Fibroblast of lung (primary cell): Measurements from ENCODE around the gene CHRNA5. TPM values are rescaled to one million over a fixed set of nuclear protein-coding genes. Genes with fewer than 3 reads are reported as not detected.

Experiments used
- DNase-seq, 2 donors: peaks; one replicate each; pipeline versions ENCODE4 v3.0.0 to v3.0.0-alpha.2; 2010; ENCODE audit warnings: low read depth in 2 of 2
- H2AFZ ChIP-seq: 2 replicates; pipeline ENCODE4 v1.5.1; 2012; ENCODE audit warnings: low read length, control low read depth, inconsistent platforms
- H3K27ac ChIP-seq: 2 replicates; pipeline ENCODE4 v1.5.1; 2011; ENCODE audit warnings: low read length, control low read depth; ENCODE audit not compliant: insufficient read depth
- H3K27me3 ChIP-seq: 2 replicates; pipeline ENCODE4 v1.5.1; 2011; ENCODE audit warnings: mild to moderate bottlenecking, low read length; ENCODE audit not compliant: control insufficient read depth, insufficient read depth
- H3K36me3 ChIP-seq: 2 replicates; pipeline ENCODE4 v1.5.1; 2011; ENCODE audit warnings: low read length; ENCODE audit not compliant: control insufficient read depth, insufficient read depth
- H3K4me1 ChIP-seq: 2 replicates; pipeline ENCODE4 v1.5.1; 2011; ENCODE audit warnings: low read length; ENCODE audit not compliant: control insufficient read depth, insufficient read depth; ENCODE audit errors: extremely low read depth
- H3K4me2 ChIP-seq: 2 replicates; pipeline ENCODE4 v1.5.1; 2011; ENCODE audit warnings: low read length, control low read depth; ENCODE audit not compliant: insufficient read depth; ENCODE audit errors: extremely low read depth
- H3K4me3 ChIP-seq, 4 experiments: fragments of 200-600 bp in 1 of 4; sonication (generic) in 1 of 4; replicated peaks in 1 of 4; 2 replicates each; pipeline ENCODE4 v1.5.1; 2011 to 2016; ENCODE audit warnings: low read length in 4 of 4, low read depth in 3 of 4, mild to moderate bottlenecking in 3 of 4, control low read depth in 2 of 4, inconsistent platforms in 1 of 4, mixed read lengths in 1 of 4; ENCODE audit not compliant: insufficient read depth in 1 of 4; ENCODE audit errors: control extremely low read depth in 1 of 4
- H3K79me2 ChIP-seq: 2 replicates; pipeline ENCODE4 v1.5.1; 2012; ENCODE audit warnings: mild to moderate bottlenecking, low read length, inconsistent platforms; ENCODE audit not compliant: control insufficient read depth, insufficient read depth
- H3K9ac ChIP-seq: 2 replicates; pipeline ENCODE4 v1.5.1; 2011; ENCODE audit warnings: mild to moderate bottlenecking, low read length, control low read depth; ENCODE audit not compliant: insufficient read depth
- H3K9me3 ChIP-seq: 2 replicates; pipeline ENCODE4 v1.5.1; 2012; ENCODE audit warnings: low read depth, low read length; ENCODE audit not compliant: control insufficient read depth, insufficient read depth
- H4K20me1 ChIP-seq: 2 replicates; pipeline ENCODE4 v1.5.1; 2011; ENCODE audit warnings: low read length; ENCODE audit not compliant: control insufficient read depth, insufficient read depth; ENCODE audit errors: extremely low read depth
- EZH2 ChIP-seq: IDR thresholded peaks from 2 replicates; pipeline ENCODE4 v1.5.1; 2012; ENCODE audit warnings: low read length, control low read depth, mild to moderate bottlenecking; ENCODE audit errors: missing control alignments
- polyA plus RNA-seq, 2 donors: library from polyadenylated mRNA; depleted of rRNA in 1 of 2; stranded (reverse) in 1 of 2; unstranded in 1 of 2; fragments of >200 nt; gene quantifications; 2 replicates each; pipeline ENCODE4 v1.2.1, GENCODE V29; 2011 to 2012; ENCODE audit warnings: missing spikeins in 1 of 2
- total RNA-seq: library from RNA; depleted of rRNA; stranded (reverse); fragments of >200 nt; gene quantifications from 2 replicates; pipeline ENCODE4 v1.2.1, GENCODE V29; 2014
- TF ChIP-seq, protein P1 (sequence below), 2 donors: IDR thresholded peaks in 1 of 2; conservative IDR thresholded peaks in 1 of 2; 1 replicate in 1 of 2; 2 replicates in 1 of 2; pipeline ENCODE4 v1.5.1; 2011 to 2012; ENCODE audit warnings: low read length in 2 of 2, control low read depth in 1 of 2, inconsistent platforms in 1 of 2, low read depth in 1 of 2, mild to moderate bottlenecking in 1 of 2

CHRNA5 gene
- total and polyA plus RNA-seq, 2 donors (not counting 1 experiment from before 2014, with no cell fraction given) = 0.17 to 1.2 TPM

DNA sequence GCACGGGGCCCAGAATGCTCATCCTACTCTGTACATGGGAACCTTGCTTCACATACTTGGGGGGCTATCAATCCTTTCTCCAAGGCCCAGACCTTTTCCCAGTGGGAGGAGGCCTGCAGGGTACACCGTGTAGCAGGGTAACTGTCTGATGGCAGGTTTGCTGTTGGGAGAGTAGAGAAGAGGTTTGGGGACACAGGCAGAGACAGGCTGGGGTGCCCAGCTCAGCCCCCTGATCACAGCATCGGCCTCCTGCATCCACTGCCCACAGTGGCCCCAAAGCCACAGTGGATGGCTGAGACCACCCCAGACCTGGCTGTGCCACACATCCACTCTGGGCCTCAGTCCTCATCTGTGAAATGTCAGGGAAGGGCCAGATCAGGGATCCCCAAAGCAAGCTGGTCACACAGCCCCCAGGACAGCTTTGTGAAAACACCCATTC, 49.9 kb downstream of the CHRNA5 start:
- Histone ChIP-seq H3K27me3 (peaks cover 15% of the 10 kb centered on the region), H3K79me2 (no peaks in the 10 kb centered on the region), H4K20me1 (no peaks in the 10 kb centered on the region), H3K36me3 (no peaks in the 10 kb centered on the region), H2AFZ (no peak overlapping the region), H3K4me3 (no peak overlapping the region), H3K9ac (no peak overlapping the region), H3K9me3 (no peaks in the 10 kb centered on the region), H3K4me1 (no peaks in the 10 kb centered on the region), H3K27ac (no peak overlapping the region), H3K4me2 (no peak overlapping the region)
- no peak for DNase-seq
- TF ChIP-seq EZH2 = no peak
- TF ChIP-seq, protein P1, sequence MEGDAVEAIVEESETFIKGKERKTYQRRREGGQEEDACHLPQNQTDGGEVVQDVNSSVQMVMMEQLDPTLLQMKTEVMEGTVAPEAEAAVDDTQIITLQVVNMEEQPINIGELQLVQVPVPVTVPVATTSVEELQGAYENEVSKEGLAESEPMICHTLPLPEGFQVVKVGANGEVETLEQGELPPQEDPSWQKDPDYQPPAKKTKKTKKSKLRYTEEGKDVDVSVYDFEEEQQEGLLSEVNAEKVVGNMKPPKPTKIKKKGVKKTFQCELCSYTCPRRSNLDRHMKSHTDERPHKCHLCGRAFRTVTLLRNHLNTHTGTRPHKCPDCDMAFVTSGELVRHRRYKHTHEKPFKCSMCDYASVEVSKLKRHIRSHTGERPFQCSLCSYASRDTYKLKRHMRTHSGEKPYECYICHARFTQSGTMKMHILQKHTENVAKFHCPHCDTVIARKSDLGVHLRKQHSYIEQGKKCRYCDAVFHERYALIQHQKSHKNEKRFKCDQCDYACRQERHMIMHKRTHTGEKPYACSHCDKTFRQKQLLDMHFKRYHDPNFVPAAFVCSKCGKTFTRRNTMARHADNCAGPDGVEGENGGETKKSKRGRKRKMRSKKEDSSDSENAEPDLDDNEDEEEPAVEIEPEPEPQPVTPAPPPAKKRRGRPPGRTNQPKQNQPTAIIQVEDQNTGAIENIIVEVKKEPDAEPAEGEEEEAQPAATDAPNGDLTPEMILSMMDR (conservative IDR thresholded peaks at IDR 0.05 in 1 of 2, IDR thresholded peaks at IDR 0.05 in 1 of 2; ENCODE audit: low read depth in 1 of 2, low read length in 2 of 2) = no peak

DNA sequence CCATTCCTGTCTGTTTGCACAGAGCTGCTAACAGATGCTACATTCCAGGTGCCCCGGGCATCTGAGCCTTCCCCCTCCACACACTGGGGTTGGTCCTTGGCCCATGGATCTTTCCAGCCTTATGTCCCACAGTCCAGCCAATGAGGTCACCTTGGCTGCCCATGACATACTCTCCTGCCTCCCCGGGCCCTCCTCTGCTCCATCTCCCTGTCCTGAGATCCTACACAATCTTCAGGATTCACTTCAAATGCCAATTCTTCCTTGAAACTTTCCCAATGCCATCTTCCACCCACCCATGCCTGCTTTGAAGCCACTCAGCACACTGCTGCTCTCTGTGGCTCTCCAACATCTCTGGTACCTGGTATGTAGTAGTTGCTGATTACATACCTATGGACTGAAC, 51.2 kb downstream of the CHRNA5 start:
- H3K27ac ChIP-seq = no peak overlapping the region
- no peaks in the 10 kb centered on the region for H4K20me1 ChIP-seq
- H3K4me1 ChIP-seq = no peaks in the 10 kb centered on the region
- H3K4me3 ChIP-seq = no peak overlapping the region
- no peak for TF ChIP-seq EZH2
- TF ChIP-seq, protein P1 (conservative IDR thresholded peaks at IDR 0.05 in 1 of 2, IDR thresholded peaks at IDR 0.05 in 1 of 2; ENCODE audit: low read depth in 1 of 2, low read length in 2 of 2) = no peak
- no peak for DNase-seq
- peaks cover 20% of the 10 kb centered on the region for H3K27me3 ChIP-seq
- H2AFZ ChIP-seq = no peak overlapping the region
- H3K9ac ChIP-seq = no peak overlapping the region
- H3K79me2 ChIP-seq = no peaks in the 10 kb centered on the region
- no peak overlapping the region for H3K4me2 ChIP-seq
- H3K36me3 ChIP-seq = no peaks in the 10 kb centered on the region
- no peaks in the 10 kb centered on the region for H3K9me3 ChIP-seq

DNA sequence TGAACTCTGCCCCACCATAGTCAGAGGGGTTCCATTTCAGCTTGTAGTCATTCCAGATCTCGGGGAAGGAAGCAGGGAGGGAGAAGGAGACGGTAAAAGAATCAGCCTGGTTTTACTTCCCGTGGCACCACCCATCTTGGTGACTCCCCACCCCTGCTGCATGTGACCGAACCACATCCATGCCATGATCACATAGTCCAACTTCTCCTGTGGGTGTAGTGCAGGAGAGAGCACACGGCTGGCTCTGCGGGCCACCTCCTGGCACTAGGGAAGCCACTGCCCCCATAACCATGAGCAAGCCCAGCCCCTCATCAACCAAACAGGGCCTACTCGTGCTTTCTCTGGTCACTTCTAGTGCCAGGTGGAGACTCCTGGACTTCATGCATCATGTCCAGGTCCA, 51.8 kb downstream of the CHRNA5 start:
- Histone ChIP-seq H3K9ac (no peak overlapping the region), H3K4me3 (no peak overlapping the region), H3K36me3 (no peaks in the 10 kb centered on the region), H3K4me2 (no peak overlapping the region), H3K4me1 (no peaks in the 10 kb centered on the region), H3K27ac (no peak overlapping the region), H4K20me1 (no peaks in the 10 kb centered on the region), H2AFZ (no peak overlapping the region), H3K9me3 (no peaks in the 10 kb centered on the region), H3K27me3 (peaks cover 26% of the 10 kb centered on the region), H3K79me2 (no peaks in the 10 kb centered on the region)
- DNase-seq = no peak
- no peak for TF ChIP-seq EZH2
- TF ChIP-seq, protein P1 (conservative IDR thresholded peaks at IDR 0.05 in 1 of 2, IDR thresholded peaks at IDR 0.05 in 1 of 2; ENCODE audit: low read depth in 1 of 2, low read length in 2 of 2) = no peak
